GM20000 (cell line): ENCODE results near the gene IFT88.

Experiments
- DNase-seq: peaks from one replicate; pipeline ENCODE4 v3.0.0; 2012; ENCODE audit warnings: low spot score
- CTCF ChIP-seq: IDR thresholded peaks from 2 replicates; pipeline ENCODE4 v1.5.1; 2012; ENCODE audit warnings: mild to moderate bottlenecking, control low read depth; ENCODE audit errors: extremely low read depth, missing control alignments

The IFT88 gene

DNA sequence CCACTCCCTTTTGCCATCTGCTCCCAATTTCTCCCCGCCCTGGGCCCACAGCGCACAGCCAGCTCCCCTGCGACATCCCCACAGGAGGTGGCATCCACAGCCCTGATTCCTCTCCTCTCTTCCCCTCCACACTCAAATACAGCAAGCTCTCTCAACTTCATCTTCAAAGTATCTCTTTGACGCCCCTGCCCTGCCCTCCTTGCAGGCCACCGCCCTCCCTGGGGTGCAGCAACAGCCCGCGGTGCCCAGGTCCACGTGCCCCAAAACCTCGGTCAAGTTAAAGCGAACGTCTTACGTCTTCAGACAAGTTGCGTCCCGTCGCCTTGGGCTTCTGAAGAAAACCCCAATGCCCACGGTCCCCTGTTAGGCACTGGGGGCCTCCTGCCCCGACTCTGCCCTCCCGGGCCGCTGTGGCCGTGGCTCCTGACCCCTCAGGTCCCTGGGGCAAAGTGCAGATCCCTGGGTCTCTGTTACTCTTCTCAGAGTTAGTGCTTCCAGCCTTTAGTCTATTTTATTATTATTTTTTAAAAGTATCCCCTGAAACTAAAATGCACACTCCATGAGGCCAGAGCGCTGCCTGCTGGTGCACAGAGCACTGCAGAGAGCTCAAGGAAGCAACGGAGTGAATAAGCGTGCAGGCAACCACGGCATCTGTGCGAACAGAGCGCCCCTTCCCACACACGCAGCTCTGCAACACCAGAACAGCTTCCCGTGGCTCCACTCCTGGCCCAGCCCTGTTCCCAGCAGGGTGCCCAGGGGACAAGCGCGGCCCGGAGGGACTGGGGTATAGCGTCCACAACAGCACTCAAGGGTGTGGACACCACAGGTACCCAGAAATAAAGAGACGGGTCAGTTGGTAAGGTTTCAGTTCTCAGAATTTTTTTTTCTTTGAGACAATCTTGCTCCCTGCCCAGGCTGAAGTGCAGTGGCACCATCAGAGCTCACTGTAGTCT, 163.0 kb downstream of the IFT88 start:
- TF ChIP-seq CTCF, result no peak
- DNase-seq, result peak; percentile 4

DNA sequence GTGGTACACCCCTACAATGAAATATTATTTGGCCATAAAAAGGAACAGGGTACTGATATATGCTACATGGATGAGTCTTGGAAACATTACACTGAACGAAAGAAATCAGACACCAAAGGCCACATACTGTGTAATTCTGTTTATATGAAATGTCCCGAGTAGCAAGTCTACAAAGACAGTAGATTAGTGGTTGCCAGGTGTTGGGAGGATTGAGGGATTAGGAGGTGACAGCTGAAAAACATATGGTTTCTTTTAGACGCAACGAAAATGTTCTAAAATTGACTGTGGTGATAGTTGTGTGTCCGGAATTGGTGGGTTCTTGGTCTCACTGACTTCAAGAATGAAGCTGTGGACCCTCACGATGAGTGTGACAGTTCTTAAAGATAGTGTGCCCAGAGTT, 171.7 kb downstream of the IFT88 start:
- TF ChIP-seq CTCF, result no peak
- DNase-seq, result no peak

DNA sequence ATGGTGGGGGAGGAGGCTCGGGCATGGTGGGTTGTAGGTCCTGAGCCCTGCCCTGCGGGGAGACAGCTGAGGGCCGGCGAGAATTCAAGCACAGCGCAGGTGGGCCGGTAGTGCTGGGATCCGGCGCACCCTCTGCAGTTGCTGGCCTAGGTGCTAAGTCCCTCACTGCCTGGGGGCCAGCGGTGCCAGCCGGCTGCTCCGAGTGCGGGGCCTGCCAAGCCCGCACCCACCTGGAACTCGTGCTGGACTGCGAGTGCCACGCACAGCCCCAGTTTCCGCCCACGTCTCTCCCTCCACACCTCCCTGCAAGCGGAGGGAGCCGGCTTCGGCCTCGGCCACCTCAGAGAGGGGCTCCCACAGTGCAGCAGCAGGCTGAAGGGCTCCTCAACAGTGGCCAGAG, 173.1 kb downstream of the IFT88 start:
- TF ChIP-seq CTCF, result no peak

More for the DNA sequence above, 173.1 kb downstream of the IFT88 start:
- no peak for DNase-seq
